SK-N-MC (cell line): ENCODE results near the gene ELF5.

ENCODE experiments used
- EZH2 ChIP-seq: fragments of 200-600 bp; sonication (generic); IDR thresholded peaks from one replicate; pipeline ENCODE4 v1.6.1; 2017; ENCODE audit warnings: antibody characterized with exemption
- FOXP2 ChIP-seq: optimal IDR thresholded peaks from 2 replicates; pipeline ENCODE3; 2011; ENCODE audit warnings: mild to moderate bottlenecking, moderate library complexity; ENCODE audit not compliant: insufficient read depth; ENCODE audit errors: extremely low read length, control extremely low read depth
- POLR2AphosphoS5 ChIP-seq: IDR thresholded peaks from 2 replicates; pipeline ENCODE4 v1.6.1; 2012; ENCODE audit warnings: mild to moderate bottlenecking, low read depth, low read length, borderline replicate concordance

GRCh38 chr11:34540870-34541269, 27.3 kb upstream of the ELF5 start:
- no peak for TF ChIP-seq FOXP2
- TF ChIP-seq EZH2, result no peak
- no peak for TF ChIP-seq POLR2AphosphoS5
